ENCODE data around the gene IGFBP1. TPM values are rescaled to one million over a fixed set of nuclear protein-coding genes. Genes with fewer than 3 reads are reported as not detected.

Gene IGFBP1
- total and polyA plus RNA-seq, 7 donors, result not detected

DNA sequence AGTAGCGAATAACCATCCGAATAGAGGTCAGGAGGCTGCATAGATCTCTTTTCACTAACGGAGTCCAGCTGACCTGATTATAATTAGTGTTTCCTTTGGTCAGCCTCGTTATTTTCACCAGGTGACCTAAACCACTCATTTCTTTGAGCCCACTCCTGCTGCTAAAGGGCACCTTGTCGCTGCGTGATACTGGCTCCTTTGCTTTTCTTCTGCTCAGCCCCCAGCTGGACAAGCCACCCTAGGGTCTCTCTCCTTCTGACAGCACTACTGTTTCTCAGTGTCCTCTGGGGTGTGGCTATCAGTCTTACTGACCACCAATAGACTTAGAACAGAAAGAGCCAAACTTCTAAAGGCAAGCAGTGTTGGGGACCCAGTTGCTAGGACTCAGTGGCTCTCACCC is 35.5 kb downstream of the IGFBP1 start:
- H3K4me1 ChIP-seq, result peaks cover 0 to 43% (median 41%) of the 10 kb centered on the region in 4 donors
- intact Hi-C loops (cut with DNase I), result loop anchor here (2.0 to 10.0 kb wide), 2 partner anchors 1011 to 1329 kb away; no protein-coding TSS in a partner anchor
- TF ChIP-seq, protein P1, sequence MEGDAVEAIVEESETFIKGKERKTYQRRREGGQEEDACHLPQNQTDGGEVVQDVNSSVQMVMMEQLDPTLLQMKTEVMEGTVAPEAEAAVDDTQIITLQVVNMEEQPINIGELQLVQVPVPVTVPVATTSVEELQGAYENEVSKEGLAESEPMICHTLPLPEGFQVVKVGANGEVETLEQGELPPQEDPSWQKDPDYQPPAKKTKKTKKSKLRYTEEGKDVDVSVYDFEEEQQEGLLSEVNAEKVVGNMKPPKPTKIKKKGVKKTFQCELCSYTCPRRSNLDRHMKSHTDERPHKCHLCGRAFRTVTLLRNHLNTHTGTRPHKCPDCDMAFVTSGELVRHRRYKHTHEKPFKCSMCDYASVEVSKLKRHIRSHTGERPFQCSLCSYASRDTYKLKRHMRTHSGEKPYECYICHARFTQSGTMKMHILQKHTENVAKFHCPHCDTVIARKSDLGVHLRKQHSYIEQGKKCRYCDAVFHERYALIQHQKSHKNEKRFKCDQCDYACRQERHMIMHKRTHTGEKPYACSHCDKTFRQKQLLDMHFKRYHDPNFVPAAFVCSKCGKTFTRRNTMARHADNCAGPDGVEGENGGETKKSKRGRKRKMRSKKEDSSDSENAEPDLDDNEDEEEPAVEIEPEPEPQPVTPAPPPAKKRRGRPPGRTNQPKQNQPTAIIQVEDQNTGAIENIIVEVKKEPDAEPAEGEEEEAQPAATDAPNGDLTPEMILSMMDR (IDR thresholded peaks at IDR 0.05), result no peak
- TF ChIP-seq POLR2A (IDR thresholded peaks at IDR 0.05) (no peak), EP300 (IDR thresholded peaks at IDR 0.05) (no peak), POLR2AphosphoS5 (IDR thresholded peaks at IDR 0.05) (no peak)
- no peak for DNase-seq
- peaks cover 6 to 32% (median 8%) of the 10 kb centered on the region in 3 donors for H3K27me3 ChIP-seq
- no peaks in the 10 kb centered on the region for H3K9me3 ChIP-seq
- no peaks in the 10 kb centered on the region for H3K36me3 ChIP-seq
- no peak overlapping the region for H3K4me3 ChIP-seq
- WGBS, 2 donors, result 64 to 66% methylated on average over 6 of the region's 6 CpGs
- no peak overlapping the region for H3K27ac ChIP-seq

DNA sequence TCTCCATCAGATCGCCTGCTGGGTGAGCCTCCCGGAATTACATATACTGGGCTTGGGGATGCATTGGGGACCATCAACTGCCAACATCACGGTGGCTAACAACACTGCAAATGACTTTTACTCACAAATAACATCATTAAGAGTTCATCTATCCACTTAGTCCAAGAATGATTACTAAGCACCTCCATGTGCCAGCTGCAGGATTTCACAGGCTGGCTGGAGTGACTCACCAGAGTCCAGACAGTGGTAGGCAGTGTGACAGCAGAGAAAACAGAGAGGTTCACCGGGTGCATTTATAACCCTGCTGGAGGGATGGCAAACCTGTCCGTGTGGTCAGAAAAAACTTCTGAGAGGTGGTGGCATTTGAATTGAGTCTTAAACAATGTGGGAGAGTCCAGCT is 36.0 kb downstream of the IGFBP1 start:
- no peak for DNase-seq
- no peaks in the 10 kb centered on the region for H3K36me3 ChIP-seq
- 48 to 53% methylated on average over 5 of the region's 5 CpGs for WGBS, 2 donors
- no peaks in the 10 kb centered on the region for H3K9me3 ChIP-seq
- intact Hi-C loops (cut with DNase I), result loop anchor here (10.0 kb wide), 1 partner anchor 1011 kb away; no protein-coding TSS in a partner anchor
- H3K27me3 ChIP-seq, result peaks cover 6 to 31% (median 8%) of the 10 kb centered on the region in 3 donors
- H3K27ac ChIP-seq, result no peak overlapping the region
- H3K4me3 ChIP-seq, result no peak overlapping the region
- peaks cover 0 to 41% (median 37%) of the 10 kb centered on the region in 4 donors for H3K4me1 ChIP-seq
- TF ChIP-seq POLR2A (IDR thresholded peaks at IDR 0.05), result no peak
- no peak for TF ChIP-seq POLR2AphosphoS5 (IDR thresholded peaks at IDR 0.05)
- TF ChIP-seq, protein P1 (IDR thresholded peaks at IDR 0.05), result no peak
- no peak for TF ChIP-seq EP300 (IDR thresholded peaks at IDR 0.05)

DNA sequence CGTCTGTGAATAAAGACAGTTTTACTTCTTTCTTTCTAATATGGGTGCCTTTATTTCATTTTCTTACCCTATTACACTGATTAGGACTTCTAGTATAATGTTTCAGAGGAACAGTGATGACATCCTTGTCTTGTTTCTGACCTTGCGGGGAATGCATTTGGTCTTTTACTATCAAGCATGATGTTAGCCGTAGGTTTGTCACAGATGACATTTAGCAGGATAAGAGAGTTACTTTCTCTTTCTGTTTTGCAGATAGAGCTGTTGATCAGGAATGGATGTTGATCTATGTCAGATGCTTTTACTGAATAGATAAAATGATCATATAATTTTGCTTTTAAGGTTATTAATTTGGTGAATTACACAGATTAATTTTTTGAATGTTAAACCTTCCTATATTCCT is 39.4 kb downstream of the IGFBP1 start:
- H3K4me3 ChIP-seq, result no peak overlapping the region
- TF ChIP-seq POLR2AphosphoS5 (IDR thresholded peaks at IDR 0.05) (no peak), POLR2A (IDR thresholded peaks at IDR 0.05) (no peak), EP300 (IDR thresholded peaks at IDR 0.05) (no peak)
- TF ChIP-seq, protein P1 (IDR thresholded peaks at IDR 0.05), result no peak
- 53 to 79% methylated on average over 3 of the region's 3 CpGs for WGBS, 2 donors
- peaks cover 0 to 3% (median 0%) of the 10 kb centered on the region in 3 donors for H3K27me3 ChIP-seq
- H3K36me3 ChIP-seq, result no peaks in the 10 kb centered on the region
- no peak for DNase-seq
- H3K9me3 ChIP-seq, result no peaks in the 10 kb centered on the region
- intact Hi-C loops (cut with DNase I), result loop anchor here (10.0 kb wide), 1 partner anchor 1007 kb away; no protein-coding TSS in a partner anchor
- H3K27ac ChIP-seq, result no peak overlapping the region
- peaks cover 0 to 7% (median 4%) of the 10 kb centered on the region in 4 donors for H3K4me1 ChIP-seq

DNA sequence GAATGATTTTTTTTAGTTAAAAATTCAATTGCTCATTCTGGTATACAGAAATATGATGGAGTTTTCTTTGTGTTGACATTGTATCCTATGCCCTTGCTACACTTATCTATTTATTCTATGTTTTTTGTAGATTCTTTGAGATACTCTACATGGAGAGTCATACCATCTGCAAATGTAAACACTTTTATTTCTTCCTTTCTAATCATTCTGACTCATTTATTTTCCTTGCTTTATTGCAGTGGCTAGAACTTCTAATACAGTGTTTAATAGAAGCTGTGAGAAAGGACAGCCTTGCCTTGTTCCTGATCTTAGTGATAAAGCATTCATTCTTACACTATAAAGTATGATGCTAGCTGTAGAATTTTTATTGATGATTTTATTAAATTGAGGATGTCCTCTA is 42.7 kb downstream of the IGFBP1 start:
- Histone ChIP-seq H3K4me1 (no peaks in the 10 kb centered on the region), H3K27me3 (no peaks in the 10 kb centered on the region), H3K36me3 (no peaks in the 10 kb centered on the region), H3K9me3 (no peaks in the 10 kb centered on the region), H3K27ac (no peak overlapping the region), H3K4me3 (no peak overlapping the region)
- intact Hi-C loops (cut with DNase I), result no loop called here
- TF ChIP-seq POLR2AphosphoS5 (IDR thresholded peaks at IDR 0.05) (no peak), EP300 (IDR thresholded peaks at IDR 0.05) (no peak), POLR2A (IDR thresholded peaks at IDR 0.05) (no peak)
- TF ChIP-seq, protein P1 (IDR thresholded peaks at IDR 0.05), result no peak
- DNase-seq, result no peak

DNA sequence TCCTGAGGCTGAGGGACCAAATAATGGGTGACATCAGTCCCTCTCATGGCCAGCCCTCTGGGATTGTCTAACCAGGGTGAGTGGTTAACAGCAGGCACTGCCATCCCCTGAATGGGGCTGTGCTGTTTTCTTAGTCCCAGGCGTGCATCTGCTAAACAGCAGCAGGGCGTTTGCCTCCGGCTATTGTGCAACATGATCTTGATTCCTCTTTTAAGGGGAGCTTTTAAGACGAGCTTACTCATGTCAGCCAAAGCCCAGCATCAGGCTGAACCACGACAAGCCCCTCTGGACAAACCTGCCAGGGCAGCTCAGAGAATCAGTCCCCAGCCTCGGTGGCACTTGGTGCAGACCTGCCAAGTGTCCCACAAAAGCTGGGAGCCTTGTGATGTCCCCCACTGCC is 49.0 kb downstream of the IGFBP1 start:
- Histone ChIP-seq H3K36me3 (no peaks in the 10 kb centered on the region), H3K9me3 (no peaks in the 10 kb centered on the region), H3K4me3 (no peak overlapping the region), H3K4me1 (no peaks in the 10 kb centered on the region), H3K27ac (no peak overlapping the region), H3K27me3 (peaks cover 0 to 3% (median 0%) of the 10 kb centered on the region in 3 donors)
- 61% methylated on average over 6 of the region's 6 CpGs for WGBS, 2 donors
- no peak for DNase-seq
- TF ChIP-seq, protein P1 (IDR thresholded peaks at IDR 0.05), result no peak
- intact Hi-C loops (cut with DNase I), result no loop called here
